Right kidney (tissue), 9 donors: Measurements from ENCODE around the gene CGB8.
A peak's percentile ranks its signal among the peaks of the same experiment; 100 is the strongest.
"Not testable (repeated sequence)": the region's sequence is repeated elsewhere in the genome, so short reads cannot be mapped to it uniquely, and the experiment has no call there.

Experiments
- DNase-seq: peaks from one replicate; pipeline ENCODE4 v3.0.0-alpha.2; 2016
- long read RNA-seq, 8 donors: transcript quantifications; one replicate each; lab custom pipeline, GENCODE V29; 2026

CGB8 gene
- long read RNA-seq, donor 1: 0 reads
- long read RNA-seq, donor 2: 0 reads
- long read RNA-seq, donor 3: 0 reads
- long read RNA-seq, donor 4: 0 reads
- long read RNA-seq, donor 5: 0 reads
- long read RNA-seq, donor 6: 0 reads
- long read RNA-seq, donor 7: 0 reads
- long read RNA-seq, donor 8: 0 reads

- not testable (repeated sequence) for DNase-seq
Measured at GRCh38 chr19:49049011-49049410, at the start of gene CGB8. CGB8 (minus strand) TSS chr19:49049111; CDS start chr19:49048739, 372 bp downstream.

GRCh38 chr19:49097453-49098288 lies 48.8 kb upstream of the CGB8 start:
- peak; percentile 67 for DNase-seq

GRCh38 chr19:49094505-49095482 lies 45.9 kb upstream of the CGB8 start:
- DNase-seq: no peak

GRCh38 chr19:49092686-49093085 lies 43.8 kb upstream of the CGB8 start:
- DNase-seq: no peak

- no peak for DNase-seq
Measured at GRCh38 chr19:49091391-49092038, 42.6 kb upstream of the CGB8 start.

GRCh38 chr19:49086296-49086695 lies 37.4 kb upstream of the CGB8 start:
- no peak for DNase-seq

- no peak for DNase-seq
Measured at GRCh38 chr19:49085868-49086232, 36.9 kb upstream of the CGB8 start.

GRCh38 chr19:49085020-49085867 lies 36.3 kb upstream of the CGB8 start, which contains the start of gene SNRNP70:
SNRNP70 (plus strand) TSS chr19:49085451; CDS start chr19:49086415, 964 bp downstream.
- DNase-seq: peak; percentile 99

GRCh38 chr19:49084206-49085019 lies 35.5 kb upstream of the CGB8 start:
- DNase-seq: peak; percentile 83

- no peak for DNase-seq
Measured at GRCh38 chr19:49081273-49081672, 32.4 kb upstream of the CGB8 start.

GRCh38 chr19:49080392-49080791 lies 31.5 kb upstream of the CGB8 start:
- no peak for DNase-seq

- DNase-seq: not testable (repeated sequence)
Measured at GRCh38 chr19:49074869-49075268, 26.0 kb upstream of the CGB8 start.

- DNase-seq: no peak
Measured at GRCh38 chr19:49073514-49074378, 24.8 kb upstream of the CGB8 start.

GRCh38 chr19:49071860-49072547 lies 23.1 kb upstream of the CGB8 start:
- peak; percentile 70 for DNase-seq

GRCh38 chr19:49070416-49070815 lies 21.5 kb upstream of the CGB8 start:
- DNase-seq: no peak

GRCh38 chr19:49069026-49069425 lies 20.1 kb upstream of the CGB8 start:
- no peak for DNase-seq

- no peak for DNase-seq
Measured at GRCh38 chr19:49067554-49067953, 18.6 kb upstream of the CGB8 start.

- no peak for DNase-seq
Measured at GRCh38 chr19:49065905-49066512, 17.1 kb upstream of the CGB8 start.
